ENCODE measurements around the gene VAT1L.
A peak's percentile ranks its signal among the peaks of the same experiment; 100 is the strongest.

VAT1L gene

GRCh38 chr16:77971306-77972061, 183.1 kb downstream of the VAT1L start:
- ChIA-PET POLR2A (no interaction called here), CTCF (interaction anchor here (0.7 to 9.5 kb wide), 10 partner anchors 11 to 305 kb away, joined by 3 to 95 read pairs (median 4); no protein-coding TSS in a partner anchor)
- WGBS (ENCODE audit: insufficient coverage): 38% methylated on average over 16 of the region's 16 CpGs
- peak; percentile 69 to 81 (median 72) for DNase-seq
- Histone ChIP-seq H3K4me1 (ENCODE audit: control extremely low read depth in 1 of 4, control insufficient read depth in 4 of 4, insufficient read depth in 4 of 4, low read length in 3 of 4) (peaks cover 0 to 4% (median 0%) of the 10 kb centered on the region in 4 experiments), H3K27me3 (replicated peaks in 2 of 5; ENCODE audit: control insufficient read depth in 4 of 5, insufficient read depth in 5 of 5, low read length in 4 of 5) (peaks cover 0 to 17% (median 9%) of the 10 kb centered on the region in 5 experiments), H3K4me3 (ENCODE audit: control insufficient read depth in 1 of 7, extremely low read depth in 1 of 7, insufficient read depth in 4 of 7, low read depth in 2 of 7, low read length in 6 of 7) (no peak overlapping the region), H3K36me3 (ENCODE audit: control insufficient read depth in 4 of 4, insufficient read depth in 4 of 4, low read length in 3 of 4) (no peaks in the 10 kb centered on the region), H3K27ac (ENCODE audit: insufficient read depth in 1 of 2, low read depth in 1 of 2, low read length in 2 of 2, poor library complexity in 1 of 2, severe bottlenecking in 2 of 2) (no peak overlapping the region), H3K9me3 (ENCODE audit: control extremely low read depth in 1 of 5, control insufficient read depth in 4 of 5, insufficient read depth in 2 of 5, low read depth in 1 of 5, low read length in 4 of 5) (no peaks in the 10 kb centered on the region)

DNA sequence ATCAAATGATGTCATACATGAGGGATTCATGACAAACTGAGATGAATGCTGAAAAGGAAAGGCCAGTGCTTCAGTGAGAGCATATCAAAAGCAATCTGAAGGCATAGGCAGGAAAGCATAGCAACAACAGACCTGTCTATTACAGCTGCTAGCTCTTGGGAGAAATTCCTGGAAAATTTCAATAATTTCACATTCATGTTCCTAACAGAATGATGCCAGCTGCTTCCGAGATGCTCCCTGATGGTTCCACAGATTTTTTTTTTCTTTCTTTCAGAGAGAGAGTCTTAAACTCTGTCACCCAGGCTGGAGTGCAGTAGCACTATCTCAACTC, 183.7 kb downstream of the VAT1L start:
- Histone ChIP-seq H3K4me1 (ENCODE audit: control extremely low read depth in 1 of 4, control insufficient read depth in 4 of 4, insufficient read depth in 4 of 4, low read length in 3 of 4) (peaks cover 0 to 4% (median 0%) of the 10 kb centered on the region in 4 experiments), H3K9me3 (ENCODE audit: control extremely low read depth in 1 of 5, control insufficient read depth in 4 of 5, insufficient read depth in 2 of 5, low read depth in 1 of 5, low read length in 4 of 5) (no peaks in the 10 kb centered on the region), H3K27ac (ENCODE audit: insufficient read depth in 1 of 2, low read depth in 1 of 2, low read length in 2 of 2, poor library complexity in 1 of 2, severe bottlenecking in 2 of 2) (no peak overlapping the region), H3K27me3 (replicated peaks in 2 of 5; ENCODE audit: control insufficient read depth in 4 of 5, insufficient read depth in 5 of 5, low read length in 4 of 5) (peaks cover 0 to 16% (median 5%) of the 10 kb centered on the region in 5 experiments), H3K36me3 (ENCODE audit: control insufficient read depth in 4 of 4, insufficient read depth in 4 of 4, low read length in 3 of 4) (no peaks in the 10 kb centered on the region), H3K4me3 (ENCODE audit: control insufficient read depth in 1 of 7, extremely low read depth in 1 of 7, insufficient read depth in 4 of 7, low read depth in 2 of 7, low read length in 6 of 7) (no peak overlapping the region)
- DNase-seq: no peak
- ChIA-PET CTCF (interaction anchor here (0.8 to 9.5 kb wide), 7 partner anchors 11 to 305 kb away, joined by 3 to 95 read pairs (median 4); no protein-coding TSS in a partner anchor), POLR2A (no interaction called here)
- WGBS (ENCODE audit: insufficient coverage): 56% methylated on average over 1 of the region's 1 CpG

GRCh38 chr16:77974883-77975282, 186.5 kb downstream of the VAT1L start:
- Histone ChIP-seq H3K4me3 (ENCODE audit: control insufficient read depth in 1 of 7, extremely low read depth in 1 of 7, insufficient read depth in 4 of 7, low read depth in 2 of 7, low read length in 6 of 7) (no peak overlapping the region), H3K27ac (ENCODE audit: insufficient read depth in 1 of 2, low read depth in 1 of 2, low read length in 2 of 2, poor library complexity in 1 of 2, severe bottlenecking in 2 of 2) (no peak overlapping the region), H3K27me3 (replicated peaks in 2 of 5; ENCODE audit: control insufficient read depth in 4 of 5, insufficient read depth in 5 of 5, low read length in 4 of 5) (peaks cover 0 to 4% (median 0%) of the 10 kb centered on the region in 5 experiments), H3K9me3 (ENCODE audit: control extremely low read depth in 1 of 5, control insufficient read depth in 4 of 5, insufficient read depth in 2 of 5, low read depth in 1 of 5, low read length in 4 of 5) (no peaks in the 10 kb centered on the region), H3K36me3 (ENCODE audit: control insufficient read depth in 4 of 4, insufficient read depth in 4 of 4, low read length in 3 of 4) (no peaks in the 10 kb centered on the region), H3K4me1 (ENCODE audit: control extremely low read depth in 1 of 4, control insufficient read depth in 4 of 4, insufficient read depth in 4 of 4, low read length in 3 of 4) (peaks cover 0 to 4% (median 0%) of the 10 kb centered on the region in 4 experiments)
- WGBS (ENCODE audit: insufficient coverage): 52% methylated on average over 2 of the region's 5 CpGs
- ChIA-PET CTCF (interaction anchor here (9.5 kb wide), 1 partner anchor 298 kb away, joined by 95 read pairs; no protein-coding TSS in a partner anchor), POLR2A (no interaction called here)
- peak in 2 of 3 donors; percentile 29 to 50 for DNase-seq

GRCh38 chr16:77975942-77976341, 187.6 kb downstream of the VAT1L start:
- no peak for DNase-seq
- no peaks in the 10 kb centered on the region for H3K36me3 ChIP-seq (ENCODE audit: control insufficient read depth in 4 of 4, insufficient read depth in 4 of 4, low read length in 3 of 4)
- ChIA-PET POLR2A (interaction anchor here (0.6 kb wide), 1 partner anchor 282 kb away, joined by 3 read pairs; no protein-coding TSS in a partner anchor), CTCF (interaction anchor here (0.8 to 9.5 kb wide), 2 partner anchors 253 to 299 kb away, joined by 3 to 95 read pairs; partner anchors contain the start of gene NUDT7)
- H3K4me1 ChIP-seq (ENCODE audit: control extremely low read depth in 1 of 4, control insufficient read depth in 4 of 4, insufficient read depth in 4 of 4, low read length in 3 of 4): peaks cover 0 to 2% (median 0%) of the 10 kb centered on the region in 4 experiments
- peaks cover 0 to 4% (median 0%) of the 10 kb centered on the region in 5 experiments for H3K27me3 ChIP-seq (replicated peaks in 2 of 5; ENCODE audit: control insufficient read depth in 4 of 5, insufficient read depth in 5 of 5, low read length in 4 of 5)
- H3K4me3 ChIP-seq (ENCODE audit: control insufficient read depth in 1 of 7, extremely low read depth in 1 of 7, insufficient read depth in 4 of 7, low read depth in 2 of 7, low read length in 6 of 7): no peak overlapping the region
- H3K27ac ChIP-seq (ENCODE audit: insufficient read depth in 1 of 2, low read depth in 1 of 2, low read length in 2 of 2, poor library complexity in 1 of 2, severe bottlenecking in 2 of 2): no peak overlapping the region
- no peaks in the 10 kb centered on the region for H3K9me3 ChIP-seq (ENCODE audit: control extremely low read depth in 1 of 5, control insufficient read depth in 4 of 5, insufficient read depth in 2 of 5, low read depth in 1 of 5, low read length in 4 of 5)
- 100% methylated on average over 2 of the region's 3 CpGs for WGBS (ENCODE audit: insufficient coverage)

DNA sequence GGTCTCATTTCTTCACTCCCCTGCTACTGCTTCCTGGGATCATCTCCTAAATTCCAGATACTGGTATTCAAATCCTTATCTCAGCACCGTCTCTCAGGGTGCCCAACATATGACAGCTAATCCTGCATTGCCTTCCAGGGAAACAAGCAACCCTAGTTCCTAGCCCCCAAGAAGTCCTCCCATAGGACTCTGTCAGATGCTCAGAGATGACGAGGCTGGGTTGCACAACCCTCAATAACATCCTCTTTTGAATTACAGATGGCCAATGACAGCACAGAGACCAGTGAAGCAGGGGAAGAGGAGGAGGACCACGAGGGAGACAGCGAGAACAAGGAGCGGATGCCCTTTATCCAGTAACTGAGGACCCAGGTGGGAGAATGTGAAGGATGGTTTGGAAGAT, 189.0 kb downstream of the VAT1L start:
- POLR2A ChIA-PET: no interaction called here
- Histone ChIP-seq H3K4me1 (ENCODE audit: control extremely low read depth in 1 of 4, control insufficient read depth in 4 of 4, insufficient read depth in 4 of 4, low read length in 3 of 4) (no peaks in the 10 kb centered on the region), H3K9me3 (ENCODE audit: control extremely low read depth in 1 of 5, control insufficient read depth in 4 of 5, insufficient read depth in 2 of 5, low read depth in 1 of 5, low read length in 4 of 5) (no peaks in the 10 kb centered on the region), H3K36me3 (ENCODE audit: control insufficient read depth in 4 of 4, insufficient read depth in 4 of 4, low read length in 3 of 4) (no peaks in the 10 kb centered on the region), H3K27me3 (replicated peaks in 2 of 5; ENCODE audit: control insufficient read depth in 4 of 5, insufficient read depth in 5 of 5, low read length in 4 of 5) (peaks cover 0 to 4% (median 0%) of the 10 kb centered on the region in 5 experiments), H3K4me3 (ENCODE audit: control insufficient read depth in 1 of 7, extremely low read depth in 1 of 7, insufficient read depth in 4 of 7, low read depth in 2 of 7, low read length in 6 of 7) (no peak overlapping the region), H3K27ac (ENCODE audit: insufficient read depth in 1 of 2, low read depth in 1 of 2, low read length in 2 of 2, poor library complexity in 1 of 2, severe bottlenecking in 2 of 2) (no peak overlapping the region)
- 85% methylated on average over 3 of the region's 5 CpGs for WGBS (ENCODE audit: insufficient coverage)
- CTCF ChIA-PET: interaction anchor here (9.5 kb wide), 1 partner anchor 301 kb away, joined by 95 read pairs; no protein-coding TSS in a partner anchor
- no peak for DNase-seq

- H3K27me3 ChIP-seq (replicated peaks in 2 of 5; ENCODE audit: control insufficient read depth in 4 of 5, insufficient read depth in 5 of 5, low read length in 4 of 5): peaks cover 0 to 1% (median 0%) of the 10 kb centered on the region in 5 experiments
- POLR2A ChIA-PET: no interaction called here
Observed at GRCh38 chr16:77985111-77985510, 196.7 kb downstream of the VAT1L start.

More at GRCh38 chr16:77985111-77985510, 196.7 kb downstream of the VAT1L start:
- DNase-seq: no peak
- Histone ChIP-seq H3K27ac (ENCODE audit: insufficient read depth in 1 of 2, low read depth in 1 of 2, low read length in 2 of 2, poor library complexity in 1 of 2, severe bottlenecking in 2 of 2) (no peak overlapping the region), H3K4me3 (ENCODE audit: control insufficient read depth in 1 of 7, extremely low read depth in 1 of 7, insufficient read depth in 4 of 7, low read depth in 2 of 7, low read length in 6 of 7) (no peak overlapping the region), H3K36me3 (ENCODE audit: control insufficient read depth in 4 of 4, insufficient read depth in 4 of 4, low read length in 3 of 4) (no peaks in the 10 kb centered on the region), H3K9me3 (ENCODE audit: control extremely low read depth in 1 of 5, control insufficient read depth in 4 of 5, insufficient read depth in 2 of 5, low read depth in 1 of 5, low read length in 4 of 5) (no peaks in the 10 kb centered on the region), H3K4me1 (ENCODE audit: control extremely low read depth in 1 of 4, control insufficient read depth in 4 of 4, insufficient read depth in 4 of 4, low read length in 3 of 4) (no peaks in the 10 kb centered on the region)
- CTCF ChIA-PET: interaction anchor here (1.4 kb wide), 1 partner anchor 16 kb away, joined by 3 read pairs; no protein-coding TSS in a partner anchor
- WGBS (ENCODE audit: insufficient coverage): 100% methylated on average over 1 of the region's 3 CpGs
